GM23338 (cell line): Measurements from ENCODE around the gene BMAL1. TPM values are rescaled to one million over a fixed set of nuclear protein-coding genes. Genes with fewer than 3 reads are reported as not detected.

Source experiments
- ATAC-seq: fragments of 200-7000 bp; cut with Tn5 transposase; 3 replicates; pipeline ENCODE4 v1.9.1; 2020
- DNase-seq: peaks from one replicate; pipeline ENCODE4 v3.0.0-alpha.2; 2015; ENCODE audit warnings: low spot score
- H2AFZ ChIP-seq: fragments of 200-600 bp; sonication (generic); 2 replicates; pipeline ENCODE4 v1.8.0; 2016; ENCODE audit warnings: antibody characterized with exemption, mild to moderate bottlenecking, moderate library complexity
- H3F3A ChIP-seq: fragments of 200-600 bp; sonication (generic); replicated peaks from 2 replicates; pipeline ENCODE4 v1.8.0; 2017; ENCODE audit warnings: antibody characterized with exemption, mixed run types, low read depth
- H3K27ac ChIP-seq: fragments of 200-600 bp; sonication (generic); 2 replicates; pipeline ENCODE4 v1.6.1; 2016; ENCODE audit warnings: low read depth
- H3K27me3 ChIP-seq: fragments of 200-600 bp; sonication (generic); 2 replicates; pipeline ENCODE4 v1.8.0; 2016; ENCODE audit warnings: mild to moderate bottlenecking, mixed run types, moderate library complexity; ENCODE audit not compliant: insufficient read depth
- H3K36me3 ChIP-seq: fragments of 200-600 bp; sonication (generic); 2 replicates; pipeline ENCODE4 v1.8.0; 2016; ENCODE audit warnings: mild to moderate bottlenecking; ENCODE audit not compliant: insufficient read depth
- H3K4me1 ChIP-seq: fragments of 200-600 bp; sonication (generic); 2 replicates; pipeline ENCODE4 v1.8.0; 2016; ENCODE audit warnings: mild to moderate bottlenecking, moderate library complexity; ENCODE audit not compliant: insufficient read depth
- H3K4me2 ChIP-seq: fragments of 200-600 bp; sonication (generic); 2 replicates; pipeline ENCODE4 v1.7.1; 2017; ENCODE audit warnings: mixed run types
- H3K4me3 ChIP-seq: fragments of 200-600 bp; sonication (generic); 2 replicates; pipeline ENCODE4 v1.6.1; 2016; ENCODE audit warnings: mixed run types
- H3K79me2 ChIP-seq: fragments of 200-600 bp; sonication (generic); replicated peaks from 2 replicates; pipeline ENCODE4 v1.8.0; 2017; ENCODE audit warnings: mild to moderate bottlenecking; ENCODE audit not compliant: insufficient read depth
- H3K9me2 ChIP-seq: fragments of 200-600 bp; sonication (generic); 2 replicates; pipeline ENCODE4 v1.8.0; 2017; ENCODE audit not compliant: insufficient read depth
- H4K20me1 ChIP-seq: fragments of 200-600 bp; sonication (generic); replicated peaks from 2 replicates; pipeline ENCODE4 v1.8.0; 2017; ENCODE audit warnings: mild to moderate bottlenecking; ENCODE audit not compliant: insufficient read depth
- H3K27ac Mint-ChIP-seq: 2 replicates; pipeline ENCODE4 v1.8.0; 2020; ENCODE audit warnings: inconsistent platforms, mild to moderate bottlenecking, moderate library complexity, mixed read lengths
- H3K27me3 Mint-ChIP-seq: 3 replicates; pipeline ENCODE4 v1.8.0; 2022; ENCODE audit warnings: low read depth, mild to moderate bottlenecking, moderate library complexity, mixed read lengths, inconsistent platforms; ENCODE audit not compliant: insufficient read depth, poor library complexity
- H3K36me3 Mint-ChIP-seq: 3 replicates; pipeline ENCODE4 v1.8.0; 2021; ENCODE audit warnings: low read depth, mild to moderate bottlenecking, inconsistent platforms, moderate library complexity, mixed read lengths
- H3K4me1 Mint-ChIP-seq: 3 replicates; pipeline ENCODE4 v1.8.0; 2020; ENCODE audit warnings: mild to moderate bottlenecking, inconsistent platforms, mixed read lengths
- H3K4me3 Mint-ChIP-seq: 3 replicates; pipeline ENCODE4 v1.8.0; 2021; ENCODE audit warnings: moderate library complexity, mild to moderate bottlenecking, inconsistent platforms, mixed read lengths
- H3K9me3 Mint-ChIP-seq: 3 replicates; pipeline ENCODE4 v1.8.0; 2020; ENCODE audit warnings: moderate library complexity, mild to moderate bottlenecking, inconsistent platforms, mixed read lengths
- CREB1 ChIP-seq: fragments of 250-450 bp; sonication (Bioruptor Pico); IDR thresholded peaks from 2 replicates; pipeline ENCODE4 v1.5.0; 2020; ENCODE audit warnings: low read depth, mild to moderate bottlenecking, moderate library complexity
- EZH2 ChIP-seq: fragments of 200-600 bp; sonication (generic); IDR thresholded peaks from one replicate; pipeline ENCODE4 v1.8.0; 2017; ENCODE audit warnings: antibody characterized with exemption, mild to moderate bottlenecking, low read depth; ENCODE audit not compliant: unreplicated experiment
- EZH2phosphoT487 ChIP-seq: fragments of 200-600 bp; sonication (generic); IDR thresholded peaks from one replicate; pipeline ENCODE4 v1.8.1; 2018; ENCODE audit warnings: antibody characterized with exemption; ENCODE audit not compliant: unreplicated experiment
- JUNB ChIP-seq: IDR thresholded peaks from one replicate; pipeline ENCODE4 v1.6.1; 2016; ENCODE audit warnings: antibody characterized with exemption; ENCODE audit not compliant: unreplicated experiment
- NANOG ChIP-seq: IDR thresholded peaks from 2 replicates; pipeline ENCODE4 v1.6.1; 2016; ENCODE audit warnings: antibody characterized with exemption, borderline replicate concordance
- POLR2AphosphoS5 ChIP-seq: IDR thresholded peaks from 2 replicates; pipeline ENCODE4 v1.6.1; 2016; ENCODE audit warnings: antibody characterized with exemption, low read depth
- STAT1 ChIP-seq: IDR thresholded peaks from one replicate; pipeline ENCODE4 v1.6.1; 2016; ENCODE audit warnings: antibody characterized with exemption; ENCODE audit not compliant: unreplicated experiment
- ZNF114 ChIP-seq: fragments of 250-450 bp; sonication (Bioruptor Pico); IDR thresholded peaks from 2 replicates; pipeline ENCODE4 v1.5.0; 2020; ENCODE audit warnings: mild to moderate bottlenecking, moderate library complexity
- ZNF331 ChIP-seq: fragments of 250-450 bp; sonication (Bioruptor Pico); IDR thresholded peaks from 2 replicates; pipeline ENCODE4 v1.5.0; 2020; ENCODE audit warnings: low read depth, mild to moderate bottlenecking, moderate library complexity
- polyA plus RNA-seq: library from polyadenylated mRNA; unstranded; fragments of >200 nt; fragmentation: Nextera tagmentation; extraction: Ambion mirVana; gene quantifications from 2 replicates; pipeline ENCODE4 v1.2.1, GENCODE V29; 2016
- total RNA-seq: library from RNA; depleted of rRNA; stranded (reverse); fragments of >200 nt; shearing (Covaris generic); gene quantifications from 2 replicates; pipeline ENCODE4 v1.2.3, GENCODE V29; 2014
- TF ChIP-seq, protein P1 (sequence below): IDR thresholded peaks from 2 replicates; pipeline ENCODE4 v1.6.1; 2016; ENCODE audit warnings: antibody characterized with exemption
- TF ChIP-seq, protein P2 (sequence below), 2 experiments: fragments of 200-600 bp in 1 of 2; sonication (generic) in 1 of 2; conservative IDR thresholded peaks; 2 replicates each; pipeline versions ENCODE4 v1.5.1 to v1.6.1; 2016 to 2017; ENCODE audit warnings: antibody characterized with exemption in 2 of 2, low read depth in 2 of 2, mild to moderate bottlenecking in 2 of 2, moderate library complexity in 1 of 2
- TF ChIP-seq, protein P3 (sequence below): IDR thresholded peaks from one replicate; pipeline ENCODE4 v1.6.1; 2018; ENCODE audit warnings: antibody characterized with exemption; ENCODE audit not compliant: unreplicated experiment
- TF ChIP-seq, protein P4 (sequence below): fragments of 250-450 bp; sonication (Bioruptor Pico); IDR thresholded peaks from 2 replicates; pipeline ENCODE4 v1.5.0; 2020; ENCODE audit warnings: mild to moderate bottlenecking, moderate library complexity

Gene BMAL1
- total and polyA plus RNA-seq, 2 experiments from 2014 or later: 5.1 to 7.2 TPM

DNA sequence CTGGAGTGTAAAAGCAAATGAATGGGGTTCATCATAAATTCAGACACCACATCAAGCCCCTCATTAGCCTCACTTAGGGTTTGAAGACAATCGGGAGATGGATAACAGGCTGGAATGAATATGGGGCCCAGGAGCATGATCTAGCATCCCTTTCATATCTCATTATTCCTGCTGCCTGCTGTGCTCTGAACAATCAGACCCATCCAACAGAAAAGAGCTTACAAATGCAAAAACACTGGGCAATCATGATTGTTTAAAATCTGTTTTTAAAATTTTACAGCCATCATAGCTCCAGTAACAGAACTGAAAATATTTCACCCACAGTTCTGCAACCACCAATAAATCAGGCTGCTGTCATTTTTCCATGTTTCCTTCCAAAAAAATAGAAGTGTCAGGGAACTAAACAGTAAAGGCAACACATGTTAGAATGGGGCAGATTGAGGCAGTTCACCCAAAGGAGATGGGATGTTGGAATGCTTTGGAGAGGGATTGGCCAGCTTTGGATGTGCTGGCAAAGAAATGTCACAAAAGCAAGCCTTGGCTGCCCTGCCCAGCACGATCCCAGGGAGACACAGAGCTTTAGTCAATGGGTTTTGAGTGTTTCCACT lies 47.8 kb upstream of the BMAL1 start:
- Histone ChIP-seq H3K4me3 (no peak overlapping the region), H3F3A (no peaks in the 10 kb centered on the region), H3K4me1 (no peaks in the 10 kb centered on the region), H3K36me3 (no peaks in the 10 kb centered on the region), H3K4me2 (no peak overlapping the region), H4K20me1 (no peaks in the 10 kb centered on the region), H2AFZ (no peak overlapping the region), H3K27ac (no peak overlapping the region), H3K27me3 (no peaks in the 10 kb centered on the region), H3K79me2 (no peaks in the 10 kb centered on the region), H3K9me2 (no peaks in the 10 kb centered on the region)
- Mint-ChIP-seq H3K4me3 (no peak overlapping the region), H3K27me3 (no peaks in the 10 kb centered on the region), H3K36me3 (no peaks in the 10 kb centered on the region), H3K27ac (no peak overlapping the region), H3K9me3 (no peaks in the 10 kb centered on the region), H3K4me1 (no peaks in the 10 kb centered on the region)
- ATAC-seq: no peak
- TF ChIP-seq POLR2AphosphoS5 (no peak), NANOG (no peak), JUNB (no peak), EZH2 (no peak), ZNF114 (CRISPR knock-in tag) (no peak), ZNF331 (CRISPR knock-in tag) (no peak), EZH2phosphoT487 (no peak), CREB1 (CRISPR knock-in tag) (no peak), STAT1 (no peak)
- TF ChIP-seq, protein P1, sequence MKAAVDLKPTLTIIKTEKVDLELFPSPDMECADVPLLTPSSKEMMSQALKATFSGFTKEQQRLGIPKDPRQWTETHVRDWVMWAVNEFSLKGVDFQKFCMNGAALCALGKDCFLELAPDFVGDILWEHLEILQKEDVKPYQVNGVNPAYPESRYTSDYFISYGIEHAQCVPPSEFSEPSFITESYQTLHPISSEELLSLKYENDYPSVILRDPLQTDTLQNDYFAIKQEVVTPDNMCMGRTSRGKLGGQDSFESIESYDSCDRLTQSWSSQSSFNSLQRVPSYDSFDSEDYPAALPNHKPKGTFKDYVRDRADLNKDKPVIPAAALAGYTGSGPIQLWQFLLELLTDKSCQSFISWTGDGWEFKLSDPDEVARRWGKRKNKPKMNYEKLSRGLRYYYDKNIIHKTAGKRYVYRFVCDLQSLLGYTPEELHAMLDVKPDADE: no peak
- TF ChIP-seq, protein P2, sequence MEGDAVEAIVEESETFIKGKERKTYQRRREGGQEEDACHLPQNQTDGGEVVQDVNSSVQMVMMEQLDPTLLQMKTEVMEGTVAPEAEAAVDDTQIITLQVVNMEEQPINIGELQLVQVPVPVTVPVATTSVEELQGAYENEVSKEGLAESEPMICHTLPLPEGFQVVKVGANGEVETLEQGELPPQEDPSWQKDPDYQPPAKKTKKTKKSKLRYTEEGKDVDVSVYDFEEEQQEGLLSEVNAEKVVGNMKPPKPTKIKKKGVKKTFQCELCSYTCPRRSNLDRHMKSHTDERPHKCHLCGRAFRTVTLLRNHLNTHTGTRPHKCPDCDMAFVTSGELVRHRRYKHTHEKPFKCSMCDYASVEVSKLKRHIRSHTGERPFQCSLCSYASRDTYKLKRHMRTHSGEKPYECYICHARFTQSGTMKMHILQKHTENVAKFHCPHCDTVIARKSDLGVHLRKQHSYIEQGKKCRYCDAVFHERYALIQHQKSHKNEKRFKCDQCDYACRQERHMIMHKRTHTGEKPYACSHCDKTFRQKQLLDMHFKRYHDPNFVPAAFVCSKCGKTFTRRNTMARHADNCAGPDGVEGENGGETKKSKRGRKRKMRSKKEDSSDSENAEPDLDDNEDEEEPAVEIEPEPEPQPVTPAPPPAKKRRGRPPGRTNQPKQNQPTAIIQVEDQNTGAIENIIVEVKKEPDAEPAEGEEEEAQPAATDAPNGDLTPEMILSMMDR (conservative IDR thresholded peaks at IDR 0.05; ENCODE audit: low read depth in 2 of 2): no peak
- TF ChIP-seq, protein P3, sequence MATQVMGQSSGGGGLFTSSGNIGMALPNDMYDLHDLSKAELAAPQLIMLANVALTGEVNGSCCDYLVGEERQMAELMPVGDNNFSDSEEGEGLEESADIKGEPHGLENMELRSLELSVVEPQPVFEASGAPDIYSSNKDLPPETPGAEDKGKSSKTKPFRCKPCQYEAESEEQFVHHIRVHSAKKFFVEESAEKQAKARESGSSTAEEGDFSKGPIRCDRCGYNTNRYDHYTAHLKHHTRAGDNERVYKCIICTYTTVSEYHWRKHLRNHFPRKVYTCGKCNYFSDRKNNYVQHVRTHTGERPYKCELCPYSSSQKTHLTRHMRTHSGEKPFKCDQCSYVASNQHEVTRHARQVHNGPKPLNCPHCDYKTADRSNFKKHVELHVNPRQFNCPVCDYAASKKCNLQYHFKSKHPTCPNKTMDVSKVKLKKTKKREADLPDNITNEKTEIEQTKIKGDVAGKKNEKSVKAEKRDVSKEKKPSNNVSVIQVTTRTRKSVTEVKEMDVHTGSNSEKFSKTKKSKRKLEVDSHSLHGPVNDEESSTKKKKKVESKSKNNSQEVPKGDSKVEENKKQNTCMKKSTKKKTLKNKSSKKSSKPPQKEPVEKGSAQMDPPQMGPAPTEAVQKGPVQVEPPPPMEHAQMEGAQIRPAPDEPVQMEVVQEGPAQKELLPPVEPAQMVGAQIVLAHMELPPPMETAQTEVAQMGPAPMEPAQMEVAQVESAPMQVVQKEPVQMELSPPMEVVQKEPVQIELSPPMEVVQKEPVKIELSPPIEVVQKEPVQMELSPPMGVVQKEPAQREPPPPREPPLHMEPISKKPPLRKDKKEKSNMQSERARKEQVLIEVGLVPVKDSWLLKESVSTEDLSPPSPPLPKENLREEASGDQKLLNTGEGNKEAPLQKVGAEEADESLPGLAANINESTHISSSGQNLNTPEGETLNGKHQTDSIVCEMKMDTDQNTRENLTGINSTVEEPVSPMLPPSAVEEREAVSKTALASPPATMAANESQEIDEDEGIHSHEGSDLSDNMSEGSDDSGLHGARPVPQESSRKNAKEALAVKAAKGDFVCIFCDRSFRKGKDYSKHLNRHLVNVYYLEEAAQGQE: no peak
- TF ChIP-seq, protein P4, sequence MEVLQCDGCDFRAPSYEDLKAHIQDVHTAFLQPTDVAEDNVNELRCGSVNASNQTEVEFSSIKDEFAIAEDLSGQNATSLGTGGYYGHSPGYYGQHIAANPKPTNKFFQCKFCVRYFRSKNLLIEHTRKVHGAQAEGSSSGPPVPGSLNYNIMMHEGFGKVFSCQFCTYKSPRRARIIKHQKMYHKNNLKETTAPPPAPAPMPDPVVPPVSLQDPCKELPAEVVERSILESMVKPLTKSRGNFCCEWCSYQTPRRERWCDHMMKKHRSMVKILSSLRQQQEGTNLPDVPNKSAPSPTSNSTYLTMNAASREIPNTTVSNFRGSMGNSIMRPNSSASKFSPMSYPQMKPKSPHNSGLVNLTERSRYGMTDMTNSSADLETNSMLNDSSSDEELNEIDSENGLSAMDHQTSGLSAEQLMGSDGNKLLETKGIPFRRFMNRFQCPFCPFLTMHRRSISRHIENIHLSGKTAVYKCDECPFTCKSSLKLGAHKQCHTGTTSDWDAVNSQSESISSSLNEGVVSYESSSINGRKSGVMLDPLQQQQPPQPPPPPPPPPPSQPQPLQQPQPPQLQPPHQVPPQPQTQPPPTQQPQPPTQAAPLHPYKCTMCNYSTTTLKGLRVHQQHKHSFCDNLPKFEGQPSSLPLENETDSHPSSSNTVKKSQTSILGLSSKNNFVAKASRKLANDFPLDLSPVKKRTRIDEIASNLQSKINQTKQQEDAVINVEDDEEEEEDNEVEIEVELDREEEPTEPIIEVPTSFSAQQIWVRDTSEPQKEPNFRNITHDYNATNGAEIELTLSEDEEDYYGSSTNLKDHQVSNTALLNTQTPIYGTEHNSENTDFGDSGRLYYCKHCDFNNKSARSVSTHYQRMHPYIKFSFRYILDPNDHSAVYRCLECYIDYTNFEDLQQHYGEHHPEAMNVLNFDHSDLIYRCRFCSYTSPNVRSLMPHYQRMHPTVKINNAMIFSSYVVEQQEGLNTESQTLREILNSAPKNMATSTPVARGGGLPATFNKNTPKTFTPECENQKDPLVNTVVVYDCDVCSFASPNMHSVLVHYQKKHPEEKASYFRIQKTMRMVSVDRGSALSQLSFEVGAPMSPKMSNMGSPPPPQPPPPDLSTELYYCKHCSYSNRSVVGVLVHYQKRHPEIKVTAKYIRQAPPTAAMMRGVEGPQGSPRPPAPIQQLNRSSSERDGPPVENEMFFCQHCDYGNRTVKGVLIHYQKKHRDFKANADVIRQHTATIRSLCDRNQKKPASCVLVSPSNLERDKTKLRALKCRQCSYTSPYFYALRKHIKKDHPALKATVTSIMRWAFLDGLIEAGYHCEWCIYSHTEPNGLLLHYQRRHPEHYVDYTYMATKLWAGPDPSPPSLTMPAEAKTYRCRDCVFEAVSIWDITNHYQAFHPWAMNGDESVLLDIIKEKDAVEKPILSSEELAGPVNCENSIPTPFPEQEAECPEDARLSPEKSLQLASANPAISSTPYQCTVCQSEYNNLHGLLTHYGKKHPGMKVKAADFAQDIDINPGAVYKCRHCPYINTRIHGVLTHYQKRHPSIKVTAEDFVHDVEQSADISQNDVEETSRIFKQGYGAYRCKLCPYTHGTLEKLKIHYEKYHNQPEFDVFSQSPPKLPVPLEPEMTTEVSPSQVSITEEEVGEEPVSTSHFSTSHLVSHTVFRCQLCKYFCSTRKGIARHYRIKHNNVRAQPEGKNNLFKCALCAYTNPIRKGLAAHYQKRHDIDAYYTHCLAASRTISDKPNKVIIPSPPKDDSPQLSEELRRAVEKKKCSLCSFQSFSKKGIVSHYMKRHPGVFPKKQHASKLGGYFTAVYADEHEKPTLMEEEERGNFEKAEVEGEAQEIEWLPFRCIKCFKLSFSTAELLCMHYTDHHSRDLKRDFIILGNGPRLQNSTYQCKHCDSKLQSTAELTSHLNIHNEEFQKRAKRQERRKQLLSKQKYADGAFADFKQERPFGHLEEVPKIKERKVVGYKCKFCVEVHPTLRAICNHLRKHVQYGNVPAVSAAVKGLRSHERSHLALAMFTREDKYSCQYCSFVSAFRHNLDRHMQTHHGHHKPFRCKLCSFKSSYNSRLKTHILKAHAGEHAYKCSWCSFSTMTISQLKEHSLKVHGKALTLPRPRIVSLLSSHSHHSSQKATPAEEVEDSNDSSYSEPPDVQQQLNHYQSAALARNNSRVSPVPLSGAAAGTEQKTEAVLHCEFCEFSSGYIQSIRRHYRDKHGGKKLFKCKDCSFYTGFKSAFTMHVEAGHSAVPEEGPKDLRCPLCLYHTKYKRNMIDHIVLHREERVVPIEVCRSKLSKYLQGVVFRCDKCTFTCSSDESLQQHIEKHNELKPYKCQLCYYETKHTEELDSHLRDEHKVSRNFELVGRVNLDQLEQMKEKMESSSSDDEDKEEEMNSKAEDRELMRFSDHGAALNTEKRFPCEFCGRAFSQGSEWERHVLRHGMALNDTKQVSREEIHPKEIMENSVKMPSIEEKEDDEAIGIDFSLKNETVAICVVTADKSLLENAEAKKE: no peak
- DNase-seq: no peak
